Left lobe of liver (tissue), 2 donors: ENCODE measurements around the gene PDZRN3. TPM values are rescaled to one million over a fixed set of nuclear protein-coding genes. Genes with fewer than 3 reads are reported as not detected.

Source experiments
- ATAC-seq: fragments of 200-7000 bp; cut with Tn5 transposase; one replicate; pipeline ENCODE4 v1.9.1; 2020; ENCODE audit warnings: mild to moderate bottlenecking, moderate library complexity
- DNase-seq: peaks from one replicate; pipeline ENCODE4 v3.0.0-alpha.2; 2020; ENCODE audit warnings: low spot score
- total RNA-seq: library from RNA; stranded (reverse); gene quantifications from one replicate; pipeline ENCODE4 v1.2.1, GENCODE V29; 2021
- donor health status: DM: no; HTN: no; CAD: no; lungs with moderate emphysema.
- donor health status: DM: no; HTN: yes; CAD: no.

Gene PDZRN3
- total RNA-seq, 1 donor from 2014 or later = 1.3 TPM

DNA sequence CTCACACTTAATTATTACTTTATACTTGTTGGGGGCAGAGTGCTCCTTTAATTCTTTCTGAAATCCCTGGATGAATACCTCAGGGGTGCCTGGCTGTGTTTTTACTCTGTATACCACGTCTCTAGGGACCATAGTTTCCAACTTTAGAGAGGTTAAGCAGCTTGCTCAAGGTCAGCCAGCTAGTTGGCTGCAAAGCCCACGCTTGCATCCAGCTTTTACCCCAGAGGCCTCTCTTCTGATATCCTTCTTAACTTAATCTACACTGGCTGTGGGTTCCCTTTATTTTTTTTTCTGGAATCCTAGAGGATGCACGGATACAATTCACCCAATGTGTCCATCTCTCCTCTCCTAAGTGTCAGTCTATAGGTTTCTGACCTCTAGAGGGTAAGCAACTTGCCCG is 1.4 kb downstream of the PDZRN3 start:
- DNase-seq (no peak), ATAC-seq (no peak)

DNA sequence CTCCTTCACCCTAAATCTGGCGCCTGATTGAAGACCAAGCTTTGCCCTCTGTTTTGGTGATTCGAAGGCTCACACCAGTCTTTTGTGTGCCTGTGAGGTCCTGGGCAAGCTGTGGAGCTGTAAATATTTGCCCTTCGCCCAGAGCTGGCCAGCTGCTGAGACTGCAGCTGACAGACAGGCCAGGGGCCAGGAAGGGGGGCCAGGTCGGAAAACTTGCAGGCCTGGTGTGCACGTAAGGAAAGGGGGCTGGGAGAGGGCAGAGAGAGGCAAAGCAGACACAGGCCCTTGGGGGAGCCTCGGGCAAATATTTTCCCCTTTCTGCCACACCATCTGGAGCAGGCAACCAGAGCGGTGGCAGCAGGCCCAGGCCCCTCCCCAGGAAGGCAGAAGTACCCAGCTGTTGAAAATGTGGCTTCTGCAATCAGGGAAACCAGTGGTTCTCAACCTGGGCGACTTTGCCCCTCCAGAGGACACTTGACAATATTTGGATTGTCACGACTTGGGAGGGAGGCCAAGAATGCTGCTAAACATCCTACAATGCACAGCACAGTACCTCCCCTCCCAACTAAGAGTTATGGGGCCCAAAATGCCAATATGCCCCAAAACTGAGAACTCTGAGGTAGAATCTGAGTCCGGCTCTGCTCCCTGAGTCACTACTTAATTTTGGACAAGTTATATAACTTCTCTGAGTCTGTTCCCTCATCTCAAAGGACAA is 2.5 kb downstream of the PDZRN3 start:
- peak; percentile 80 for ATAC-seq
- peak; percentile 48 for DNase-seq

DNA sequence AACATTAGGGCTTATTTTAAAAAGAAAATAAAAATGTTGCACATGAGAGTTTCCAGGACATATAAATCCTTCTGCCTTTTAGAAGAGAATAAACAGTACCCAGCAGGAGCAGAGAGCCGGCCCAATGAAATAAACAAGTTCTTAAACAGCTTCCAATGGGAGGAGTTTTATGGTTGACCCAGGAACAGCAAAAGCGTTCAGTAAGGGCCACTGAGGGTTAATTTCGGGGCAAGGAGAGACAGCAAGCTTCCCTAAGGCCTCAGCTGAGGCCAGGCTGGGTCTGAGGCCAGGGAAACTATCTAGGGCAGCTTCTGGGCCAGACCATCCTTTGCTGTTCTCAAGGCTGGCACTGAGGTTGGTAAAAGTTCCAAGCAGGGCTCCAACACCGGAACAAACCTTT is 3.4 kb downstream of the PDZRN3 start:
- no peak for DNase-seq

DNA sequence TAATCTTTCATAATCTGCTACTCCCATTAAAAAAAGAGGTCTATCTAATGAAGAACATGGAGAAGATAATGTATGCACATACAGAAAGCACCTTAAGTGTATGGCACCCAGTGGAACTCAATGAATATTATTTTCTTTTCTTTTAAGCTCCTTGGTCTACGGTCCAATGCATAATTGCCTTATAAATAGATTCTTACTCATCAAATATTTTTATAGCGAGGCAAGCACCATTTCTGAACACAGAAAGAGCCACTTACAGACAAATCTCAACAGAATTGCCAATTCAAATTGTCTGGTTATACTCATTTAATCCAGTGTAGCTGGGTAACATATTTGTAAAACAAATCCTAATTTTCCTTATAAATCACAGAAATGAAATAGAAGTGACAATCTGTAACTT is 6.3 kb downstream of the PDZRN3 start:
- DNase-seq = no peak
- ATAC-seq = no peak

More for the DNA sequence above, 3.4 kb downstream of the PDZRN3 start:
- no peak for ATAC-seq

DNA sequence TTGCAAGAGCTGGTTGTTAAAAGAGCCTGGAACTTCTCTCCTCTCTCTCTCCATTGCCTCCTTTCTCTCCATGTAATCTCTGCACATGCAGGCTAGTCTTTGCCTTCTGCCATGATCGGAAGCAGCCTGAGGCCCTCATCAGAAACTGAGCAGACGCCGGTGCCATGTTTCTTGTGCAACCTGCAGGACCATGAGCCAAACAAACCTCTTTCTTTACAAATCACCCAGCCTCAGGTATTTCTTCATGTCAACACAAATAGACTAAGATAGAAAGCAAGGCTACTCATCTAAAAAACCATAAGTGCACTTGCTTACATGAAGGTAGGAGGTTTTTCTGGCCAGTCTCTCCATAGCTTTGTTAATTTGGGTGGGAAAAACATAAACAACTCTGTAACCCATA is 8.7 kb downstream of the PDZRN3 start:
- no peak for ATAC-seq

DNA sequence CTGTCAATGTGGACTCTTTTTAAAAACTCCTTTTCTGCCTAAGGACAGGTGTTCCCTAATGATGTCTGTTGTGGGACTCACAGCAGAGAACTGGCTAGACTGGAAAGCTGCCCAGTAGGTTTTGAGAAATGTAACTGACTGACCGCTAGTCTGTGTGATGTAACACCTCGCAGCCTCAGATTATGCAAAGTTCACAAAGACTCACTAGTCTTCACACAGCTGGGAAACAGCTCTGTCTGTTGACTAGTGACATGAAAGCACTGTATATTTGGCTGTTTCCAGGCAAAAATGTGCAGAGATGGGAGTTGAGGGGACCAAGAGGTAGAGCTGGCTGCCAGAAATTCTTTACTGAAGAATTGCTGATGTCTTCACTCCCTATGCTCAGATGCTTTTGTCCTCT is 10.3 kb downstream of the PDZRN3 start:
- ATAC-seq (peak; percentile 95), DNase-seq (peak; percentile 52)

More for the DNA sequence above, 8.7 kb downstream of the PDZRN3 start:
- no peak for DNase-seq

GRCh38 chr3:73611176-73611575 is 13.6 kb downstream of the PDZRN3 start:
- ATAC-seq (no peak), DNase-seq (no peak)

- DNase-seq (no peak), ATAC-seq (no peak)
Measured at GRCh38 chr3:73610493-73610892, 14.2 kb downstream of the PDZRN3 start.

DNA sequence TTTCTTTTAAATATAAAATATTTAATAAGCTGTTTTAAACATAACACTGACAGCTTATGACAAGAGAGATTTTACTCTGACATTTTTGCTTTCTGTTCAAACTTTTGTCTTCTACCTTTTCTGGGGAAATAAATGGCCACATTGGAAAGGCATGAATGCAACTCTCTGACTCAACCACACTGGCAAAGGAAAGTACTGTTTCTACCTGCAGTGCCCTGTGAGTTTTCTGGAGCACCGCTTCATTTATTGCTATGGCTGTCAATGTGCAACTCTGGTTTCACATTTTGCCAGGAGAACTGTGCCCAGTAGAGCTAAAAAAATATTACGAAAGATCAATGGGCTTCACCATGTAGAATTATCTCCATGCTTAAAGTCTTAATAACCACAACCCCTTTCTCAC is 15.1 kb downstream of the PDZRN3 start:
- ATAC-seq (peak; percentile 38), DNase-seq (no peak)

GRCh38 chr3:73609315-73609641 is 15.5 kb downstream of the PDZRN3 start:
- ATAC-seq (no peak), DNase-seq (no peak)

DNA sequence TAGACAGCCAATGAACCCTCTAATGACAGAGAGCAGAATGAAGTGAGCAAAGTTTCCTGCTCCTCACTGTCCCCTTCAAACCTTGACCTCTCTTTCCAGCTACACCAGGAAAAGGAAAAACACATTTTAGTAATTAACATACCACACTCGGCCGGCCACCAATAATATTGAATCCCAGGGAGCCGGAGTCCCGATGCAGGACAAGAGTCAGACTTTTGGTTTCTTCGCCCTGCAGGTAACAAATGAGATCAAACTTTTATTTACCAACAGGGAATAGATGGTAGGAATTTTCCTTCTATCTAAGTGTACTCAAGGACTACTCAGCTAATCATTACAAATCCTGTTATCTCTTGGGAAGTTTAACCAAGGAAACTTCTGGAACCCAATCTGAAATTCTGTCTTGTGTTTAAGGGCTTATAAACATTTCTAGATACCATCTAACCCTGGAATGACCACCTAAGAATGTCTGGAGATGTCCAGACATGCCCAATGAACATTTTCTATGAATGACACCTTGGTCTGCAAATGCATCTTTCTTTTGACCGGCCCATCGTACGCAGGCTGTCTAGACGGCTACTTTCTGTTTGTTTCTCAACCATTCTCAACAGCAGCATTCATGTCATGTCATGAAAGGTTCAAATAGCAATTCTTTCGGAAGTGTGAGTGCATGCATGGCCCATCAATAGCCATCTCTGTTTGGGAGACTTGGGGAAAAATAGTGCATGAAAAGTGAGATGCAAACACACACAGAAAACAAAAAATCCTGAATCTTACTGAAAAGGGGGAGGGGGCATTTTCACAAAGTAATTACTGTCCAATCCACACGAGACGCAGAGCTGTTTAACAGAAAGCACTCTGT is 16.1 kb downstream of the PDZRN3 start:
- DNase-seq (no peak), ATAC-seq (no peak)

GRCh38 chr3:73605861-73606260 is 18.9 kb downstream of the PDZRN3 start:
- no peak for DNase-seq
- no peak for ATAC-seq

DNA sequence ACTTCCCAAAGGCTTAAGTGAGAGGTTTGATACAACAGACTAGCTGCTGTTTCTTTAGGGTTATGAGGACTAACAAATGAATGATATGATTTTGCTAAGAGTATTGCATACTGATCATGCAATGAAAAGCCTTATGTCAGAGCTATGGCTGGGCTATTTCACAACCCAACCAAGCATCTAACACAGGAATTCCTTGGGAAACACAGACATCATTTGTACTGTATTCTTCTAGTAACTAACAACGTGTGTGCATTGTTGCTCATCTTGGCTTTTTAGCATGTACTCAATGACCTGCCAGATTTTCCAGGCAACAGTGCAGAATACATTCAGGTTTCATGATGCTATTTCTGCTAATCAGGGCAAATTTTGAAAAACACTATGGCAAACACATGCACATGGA is 19.3 kb downstream of the PDZRN3 start:
- no peak for ATAC-seq
- no peak for DNase-seq

- DNase-seq (no peak), ATAC-seq (no peak)
Measured at GRCh38 chr3:73604451-73604850, 20.3 kb downstream of the PDZRN3 start.

DNA sequence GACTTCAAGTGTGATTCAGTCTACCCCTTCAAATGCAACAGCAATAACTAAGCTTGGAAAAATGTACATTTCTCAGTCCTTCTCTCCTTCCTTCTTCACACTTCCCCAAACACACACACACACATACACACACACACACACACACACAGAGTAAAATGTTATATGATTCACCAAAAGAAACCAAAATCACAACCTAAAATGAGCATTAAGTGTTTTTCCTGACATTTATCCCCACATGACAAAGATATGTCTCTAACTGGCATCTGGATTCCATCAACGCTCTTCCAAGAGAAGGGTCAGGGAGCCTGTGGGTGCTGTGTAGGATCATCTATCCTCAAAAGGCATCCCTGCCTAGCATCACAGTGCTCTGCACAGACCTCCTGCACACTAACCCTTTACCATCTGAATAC is 21.0 kb downstream of the PDZRN3 start:
- peak; percentile 21 for ATAC-seq
- DNase-seq = no peak

DNA sequence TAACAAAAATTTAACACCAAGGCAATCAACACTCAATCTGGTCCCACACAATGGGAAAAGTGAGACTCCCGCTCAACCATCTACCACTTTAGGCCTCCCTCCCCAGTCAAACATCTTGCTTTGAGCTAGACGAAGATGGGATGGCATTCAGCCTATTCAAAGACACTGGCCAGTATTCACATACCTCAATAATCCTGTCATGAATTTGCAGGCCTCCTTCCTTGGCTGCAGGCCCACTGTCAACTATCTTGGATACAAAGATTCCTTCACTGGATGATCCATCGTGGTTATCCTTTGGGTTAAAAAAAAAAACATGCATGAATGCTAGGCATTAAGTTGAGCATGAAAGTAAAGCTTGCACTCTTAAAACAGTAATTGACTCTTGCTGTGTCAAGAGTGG is 22.6 kb downstream of the PDZRN3 start:
- no peak for ATAC-seq
- no peak for DNase-seq

DNA sequence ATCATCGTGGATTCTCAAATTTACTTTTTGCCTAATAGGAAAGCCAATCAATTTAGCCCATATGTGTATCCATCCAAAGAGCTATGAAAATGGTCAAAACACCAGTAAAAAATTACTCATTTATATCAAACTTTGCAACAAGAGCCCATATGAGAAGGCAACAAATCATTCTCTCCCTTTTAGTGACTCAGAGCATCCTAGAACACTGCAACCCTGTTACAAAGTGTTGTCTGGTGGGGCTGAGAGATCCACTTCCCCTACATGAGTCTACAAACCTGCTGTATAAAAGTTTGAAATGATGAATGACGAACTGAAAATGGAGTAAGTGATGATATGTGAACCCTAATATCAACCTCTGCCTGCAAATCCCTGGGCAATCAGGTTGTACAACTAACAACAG is 23.3 kb downstream of the PDZRN3 start:
- ATAC-seq = no peak
- DNase-seq = no peak

DNA sequence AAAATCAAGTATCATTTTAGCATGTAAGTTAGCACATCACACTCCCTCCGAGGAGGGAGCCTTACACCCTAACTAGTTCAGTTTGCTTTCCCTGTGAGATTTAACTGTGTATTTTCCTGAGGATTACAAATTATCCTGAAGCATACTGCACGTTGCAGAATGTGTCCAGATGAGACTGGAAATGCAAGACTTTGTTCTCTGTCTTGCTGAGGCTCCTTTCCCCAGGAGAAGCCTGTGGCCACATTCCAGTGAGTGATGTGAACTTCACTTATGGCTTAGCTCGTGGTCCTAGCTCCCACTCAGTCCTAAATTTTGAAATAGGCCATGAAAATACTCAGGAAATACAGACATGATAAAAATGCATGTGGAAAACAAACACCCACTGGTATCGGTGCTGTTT is 23.7 kb downstream of the PDZRN3 start:
- ATAC-seq = no peak
- DNase-seq = no peak

- DNase-seq (no peak), ATAC-seq (no peak)
Measured at GRCh38 chr3:73600293-73600938, 24.3 kb downstream of the PDZRN3 start.

DNA sequence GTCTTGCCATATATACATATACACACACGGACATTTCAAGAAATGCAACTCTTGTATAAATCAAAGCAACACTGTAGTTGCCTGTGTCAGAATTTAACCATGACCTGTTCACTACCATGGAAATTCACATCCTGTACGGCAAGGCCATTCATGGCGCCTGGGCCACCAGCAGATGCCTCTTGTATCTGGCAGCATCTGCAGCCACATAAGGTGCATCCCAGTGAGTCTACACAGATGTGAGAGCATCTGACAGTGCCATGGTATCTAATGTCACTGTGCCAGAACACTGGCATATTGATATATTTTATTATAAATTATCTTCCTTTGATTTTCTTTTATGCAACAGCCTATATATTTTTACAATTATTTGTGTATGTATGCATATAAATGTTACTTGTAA is 25.1 kb downstream of the PDZRN3 start:
- DNase-seq (no peak), ATAC-seq (no peak)

- ATAC-seq = no peak
- DNase-seq = no peak
Measured at GRCh38 chr3:73597476-73597875, 27.3 kb downstream of the PDZRN3 start.
